ENCODE results near the gene PPP2R3A.

- TF ChIP-seq CTCF (conservative IDR thresholded peaks at IDR 0.05; ENCODE audit: low read length) (peak; percentile 79), EZH2phosphoT487 (IDR thresholded peaks at IDR 0.05; ENCODE audit: borderline replicate concordance) (no peak)
Observed at GRCh38 chr3:136078421-136079364, 113.2 kb downstream of the PPP2R3A start.

Data from Loucy (cell line).